Neural cell (in vitro differentiated cells): Measurements from ENCODE around the gene MAD2L1BP.

Source experiments
- EP300 ChIP-seq: fragments of 450-650 bp; conservative IDR thresholded peaks from 2 replicates; pipeline ENCODE4 v1.6.1; 2014; ENCODE audit warnings: antibody characterized with exemption, mild to moderate bottlenecking, moderate library complexity; ENCODE audit not compliant: poor library complexity, severe bottlenecking
- EZH2 ChIP-seq: fragments of 200-600, 300-800 bp; shearing (Covaris generic), sonication (generic); IDR thresholded peaks from 2 replicates; pipeline ENCODE4 v1.6.1; 2014; ENCODE audit warnings: antibody characterized with exemption, low read length, borderline replicate concordance, mild to moderate bottlenecking; ENCODE audit not compliant: insufficient read depth, poor library complexity, severe bottlenecking
- MXI1 ChIP-seq: fragments of 450-650 bp; conservative IDR thresholded peaks from 2 replicates; pipeline ENCODE4 v1.6.1; 2014; ENCODE audit warnings: antibody characterized with exemption, mild to moderate bottlenecking; ENCODE audit not compliant: poor library complexity, severe bottlenecking
- POLR2AphosphoS5 ChIP-seq: IDR thresholded peaks from 2 replicates; pipeline ENCODE4 v1.6.1; 2012
- RAD21 ChIP-seq: fragments of 450-650 bp; conservative IDR thresholded peaks from 2 replicates; pipeline ENCODE4 v1.6.1; 2014; ENCODE audit warnings: antibody characterized with exemption, mild to moderate bottlenecking, moderate library complexity
- TF ChIP-seq, protein P1 (sequence below): fragments of 450-650 bp; IDR thresholded peaks from 2 replicates; pipeline ENCODE4 v1.5.1; 2014; ENCODE audit warnings: antibody characterized with exemption, mild to moderate bottlenecking, moderate library complexity; ENCODE audit not compliant: poor library complexity, severe bottlenecking

DNA sequence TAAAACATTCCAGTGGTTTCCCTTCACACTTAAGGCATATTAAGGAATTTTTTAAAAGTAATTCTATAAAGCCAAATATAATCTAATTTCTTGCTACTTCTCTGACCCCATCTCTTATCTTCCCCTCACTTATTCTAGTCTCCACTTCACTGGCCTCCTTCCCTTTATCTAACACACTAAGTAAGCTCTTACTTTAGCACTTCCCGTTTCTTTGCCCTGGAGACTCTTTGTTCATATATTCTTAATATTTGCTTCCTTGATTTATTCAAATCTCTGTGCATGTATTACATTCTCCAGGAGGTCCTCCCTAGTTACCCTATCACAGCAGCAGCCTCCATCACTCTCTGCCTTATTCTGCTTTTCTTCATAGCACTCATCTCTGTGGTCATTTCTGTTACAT lies 26.8 kb upstream of the MAD2L1BP start:
- TF ChIP-seq EP300 = no peak
- no peak for TF ChIP-seq EZH2
- TF ChIP-seq, protein P1, sequence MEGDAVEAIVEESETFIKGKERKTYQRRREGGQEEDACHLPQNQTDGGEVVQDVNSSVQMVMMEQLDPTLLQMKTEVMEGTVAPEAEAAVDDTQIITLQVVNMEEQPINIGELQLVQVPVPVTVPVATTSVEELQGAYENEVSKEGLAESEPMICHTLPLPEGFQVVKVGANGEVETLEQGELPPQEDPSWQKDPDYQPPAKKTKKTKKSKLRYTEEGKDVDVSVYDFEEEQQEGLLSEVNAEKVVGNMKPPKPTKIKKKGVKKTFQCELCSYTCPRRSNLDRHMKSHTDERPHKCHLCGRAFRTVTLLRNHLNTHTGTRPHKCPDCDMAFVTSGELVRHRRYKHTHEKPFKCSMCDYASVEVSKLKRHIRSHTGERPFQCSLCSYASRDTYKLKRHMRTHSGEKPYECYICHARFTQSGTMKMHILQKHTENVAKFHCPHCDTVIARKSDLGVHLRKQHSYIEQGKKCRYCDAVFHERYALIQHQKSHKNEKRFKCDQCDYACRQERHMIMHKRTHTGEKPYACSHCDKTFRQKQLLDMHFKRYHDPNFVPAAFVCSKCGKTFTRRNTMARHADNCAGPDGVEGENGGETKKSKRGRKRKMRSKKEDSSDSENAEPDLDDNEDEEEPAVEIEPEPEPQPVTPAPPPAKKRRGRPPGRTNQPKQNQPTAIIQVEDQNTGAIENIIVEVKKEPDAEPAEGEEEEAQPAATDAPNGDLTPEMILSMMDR = no peak
- TF ChIP-seq POLR2AphosphoS5 = no peak
- TF ChIP-seq MXI1 = no peak
- TF ChIP-seq RAD21 = no peak
